ENCODE data around the gene ATG4D. TPM values are rescaled to one million over a fixed set of nuclear protein-coding genes. Genes with fewer than 3 reads are reported as not detected.

Gene ATG4D
- total and polyA plus RNA-seq, 2 experiments from 2014 or later = 15.1 to 55.5 TPM

GRCh38 chr19:10521461-10522171, 22.1 kb upstream of the ATG4D start:
- peaks cover 37% of the 10 kb centered on the region for H3K27me3 ChIP-seq (ENCODE audit: insufficient read depth)
- no peak overlapping the region for H3K4me3 ChIP-seq
- Mint-ChIP-seq H3K9me3 (no peaks in the 10 kb centered on the region; the same call in 2 of the 3 replicates), H3K36me3 (ENCODE audit: low read depth) (no peaks in the 10 kb centered on the region; the same call in 2 of the 3 replicates), H3K4me1 (peaks cover 21% of the 10 kb centered on the region), H3K27me3 (ENCODE audit: insufficient read depth, low read depth, poor library complexity) (peaks cover 27% of the 10 kb centered on the region), H3K4me3 (no peak overlapping the region), H3K27ac (no peak overlapping the region)
- no peaks in the 10 kb centered on the region for H3K9me2 ChIP-seq (ENCODE audit: insufficient read depth)
- no peaks in the 10 kb centered on the region for H3K36me3 ChIP-seq (ENCODE audit: insufficient read depth)
- peaks cover 11% of the 10 kb centered on the region; the same call in 1 of the 2 replicates for H3F3A ChIP-seq (replicated peaks; ENCODE audit: low read depth)
- H3K4me2 ChIP-seq = no peak overlapping the region
- no peak for DNase-seq (ENCODE audit: low spot score)
- no peak overlapping the region for H3K27ac ChIP-seq (ENCODE audit: low read depth)
- no peak for ATAC-seq
- H3K4me1 ChIP-seq (ENCODE audit: insufficient read depth) = peaks cover 10% of the 10 kb centered on the region
- TF ChIP-seq, protein P1, sequence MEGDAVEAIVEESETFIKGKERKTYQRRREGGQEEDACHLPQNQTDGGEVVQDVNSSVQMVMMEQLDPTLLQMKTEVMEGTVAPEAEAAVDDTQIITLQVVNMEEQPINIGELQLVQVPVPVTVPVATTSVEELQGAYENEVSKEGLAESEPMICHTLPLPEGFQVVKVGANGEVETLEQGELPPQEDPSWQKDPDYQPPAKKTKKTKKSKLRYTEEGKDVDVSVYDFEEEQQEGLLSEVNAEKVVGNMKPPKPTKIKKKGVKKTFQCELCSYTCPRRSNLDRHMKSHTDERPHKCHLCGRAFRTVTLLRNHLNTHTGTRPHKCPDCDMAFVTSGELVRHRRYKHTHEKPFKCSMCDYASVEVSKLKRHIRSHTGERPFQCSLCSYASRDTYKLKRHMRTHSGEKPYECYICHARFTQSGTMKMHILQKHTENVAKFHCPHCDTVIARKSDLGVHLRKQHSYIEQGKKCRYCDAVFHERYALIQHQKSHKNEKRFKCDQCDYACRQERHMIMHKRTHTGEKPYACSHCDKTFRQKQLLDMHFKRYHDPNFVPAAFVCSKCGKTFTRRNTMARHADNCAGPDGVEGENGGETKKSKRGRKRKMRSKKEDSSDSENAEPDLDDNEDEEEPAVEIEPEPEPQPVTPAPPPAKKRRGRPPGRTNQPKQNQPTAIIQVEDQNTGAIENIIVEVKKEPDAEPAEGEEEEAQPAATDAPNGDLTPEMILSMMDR (conservative IDR thresholded peaks at IDR 0.05; ENCODE audit: low read depth in 2 of 2) = no peak
- TF ChIP-seq, protein P2, sequence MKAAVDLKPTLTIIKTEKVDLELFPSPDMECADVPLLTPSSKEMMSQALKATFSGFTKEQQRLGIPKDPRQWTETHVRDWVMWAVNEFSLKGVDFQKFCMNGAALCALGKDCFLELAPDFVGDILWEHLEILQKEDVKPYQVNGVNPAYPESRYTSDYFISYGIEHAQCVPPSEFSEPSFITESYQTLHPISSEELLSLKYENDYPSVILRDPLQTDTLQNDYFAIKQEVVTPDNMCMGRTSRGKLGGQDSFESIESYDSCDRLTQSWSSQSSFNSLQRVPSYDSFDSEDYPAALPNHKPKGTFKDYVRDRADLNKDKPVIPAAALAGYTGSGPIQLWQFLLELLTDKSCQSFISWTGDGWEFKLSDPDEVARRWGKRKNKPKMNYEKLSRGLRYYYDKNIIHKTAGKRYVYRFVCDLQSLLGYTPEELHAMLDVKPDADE (IDR thresholded peaks at IDR 0.05) = no peak
- TF ChIP-seq ZNF331 (CRISPR knock-in tag; IDR thresholded peaks at IDR 0.05; ENCODE audit: low read depth) (no peak), JUNB (IDR thresholded peaks at IDR 0.05; ENCODE audit: unreplicated experiment) (no peak), STAT1 (IDR thresholded peaks at IDR 0.05; ENCODE audit: unreplicated experiment) (no peak), ZNF114 (CRISPR knock-in tag; IDR thresholded peaks at IDR 0.05) (no peak), EZH2 (IDR thresholded peaks at IDR 0.05; ENCODE audit: low read depth, unreplicated experiment) (no peak), NANOG (IDR thresholded peaks at IDR 0.05; ENCODE audit: borderline replicate concordance) (no peak), ZNF462 (CRISPR knock-in tag; IDR thresholded peaks at IDR 0.05) (no peak), POLR2AphosphoS5 (IDR thresholded peaks at IDR 0.05; ENCODE audit: low read depth) (no peak), CREB1 (CRISPR knock-in tag; IDR thresholded peaks at IDR 0.05; ENCODE audit: low read depth) (no peak), EZH2phosphoT487 (IDR thresholded peaks at IDR 0.05; ENCODE audit: unreplicated experiment) (no peak)
- TF ChIP-seq, protein P3, sequence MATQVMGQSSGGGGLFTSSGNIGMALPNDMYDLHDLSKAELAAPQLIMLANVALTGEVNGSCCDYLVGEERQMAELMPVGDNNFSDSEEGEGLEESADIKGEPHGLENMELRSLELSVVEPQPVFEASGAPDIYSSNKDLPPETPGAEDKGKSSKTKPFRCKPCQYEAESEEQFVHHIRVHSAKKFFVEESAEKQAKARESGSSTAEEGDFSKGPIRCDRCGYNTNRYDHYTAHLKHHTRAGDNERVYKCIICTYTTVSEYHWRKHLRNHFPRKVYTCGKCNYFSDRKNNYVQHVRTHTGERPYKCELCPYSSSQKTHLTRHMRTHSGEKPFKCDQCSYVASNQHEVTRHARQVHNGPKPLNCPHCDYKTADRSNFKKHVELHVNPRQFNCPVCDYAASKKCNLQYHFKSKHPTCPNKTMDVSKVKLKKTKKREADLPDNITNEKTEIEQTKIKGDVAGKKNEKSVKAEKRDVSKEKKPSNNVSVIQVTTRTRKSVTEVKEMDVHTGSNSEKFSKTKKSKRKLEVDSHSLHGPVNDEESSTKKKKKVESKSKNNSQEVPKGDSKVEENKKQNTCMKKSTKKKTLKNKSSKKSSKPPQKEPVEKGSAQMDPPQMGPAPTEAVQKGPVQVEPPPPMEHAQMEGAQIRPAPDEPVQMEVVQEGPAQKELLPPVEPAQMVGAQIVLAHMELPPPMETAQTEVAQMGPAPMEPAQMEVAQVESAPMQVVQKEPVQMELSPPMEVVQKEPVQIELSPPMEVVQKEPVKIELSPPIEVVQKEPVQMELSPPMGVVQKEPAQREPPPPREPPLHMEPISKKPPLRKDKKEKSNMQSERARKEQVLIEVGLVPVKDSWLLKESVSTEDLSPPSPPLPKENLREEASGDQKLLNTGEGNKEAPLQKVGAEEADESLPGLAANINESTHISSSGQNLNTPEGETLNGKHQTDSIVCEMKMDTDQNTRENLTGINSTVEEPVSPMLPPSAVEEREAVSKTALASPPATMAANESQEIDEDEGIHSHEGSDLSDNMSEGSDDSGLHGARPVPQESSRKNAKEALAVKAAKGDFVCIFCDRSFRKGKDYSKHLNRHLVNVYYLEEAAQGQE (IDR thresholded peaks at IDR 0.05; ENCODE audit: unreplicated experiment) = no peak
- no peaks in the 10 kb centered on the region for H3K79me2 ChIP-seq (replicated peaks; ENCODE audit: insufficient read depth)
- H2AFZ ChIP-seq = peak overlapping the region; percentile 63; the same call in 1 of the 2 replicates
- H4K20me1 ChIP-seq (replicated peaks; ENCODE audit: insufficient read depth) = no peaks in the 10 kb centered on the region

Data from GM23338 (cell line).